ENCODE data around the gene INF2. TPM values are rescaled to one million over a fixed set of nuclear protein-coding genes. Genes with fewer than 3 reads are reported as not detected.

INF2 gene
- total RNA-seq, 4 donors from 2014 or later: 36.7 to 43.6 (median 37.8) TPM

DNA sequence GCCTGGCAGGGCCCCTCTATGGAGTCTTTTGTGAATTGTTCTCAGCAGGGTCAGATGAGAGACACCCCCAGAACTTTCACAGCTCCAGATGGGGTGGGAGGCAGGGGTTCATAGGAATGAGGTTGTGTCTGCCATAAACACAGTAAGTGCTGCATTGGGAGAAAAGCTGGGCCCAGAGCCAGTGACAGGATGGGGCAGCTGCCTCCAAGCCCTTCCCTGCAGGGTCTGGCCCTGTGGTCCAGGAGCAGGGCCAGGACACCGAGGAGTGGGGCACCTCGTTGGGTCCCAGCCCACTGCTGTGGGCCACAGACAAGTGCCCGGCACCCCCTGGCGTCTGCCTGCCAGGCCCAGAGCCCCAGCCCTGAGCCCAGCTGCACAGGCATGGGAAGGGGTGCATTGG lies 13.3 kb downstream of the INF2 start:
- Histone ChIP-seq H3K4me3 (no peak overlapping the region), H3K36me3 (peaks cover 11 to 64% (median 22%) of the 10 kb centered on the region in 3 donors), H3K27me3 (no peaks in the 10 kb centered on the region), H3K27ac (no peak overlapping the region), H3K9me3 (no peaks in the 10 kb centered on the region), H3K4me1 (peaks cover 5 to 45% (median 21%) of the 10 kb centered on the region in 3 donors)
- WGBS, 2 donors: 71% methylated on average over 2 of the region's 4 CpGs; no CpG with 5 or more reads in 1 of the 2 donors
- TF ChIP-seq, protein P1, sequence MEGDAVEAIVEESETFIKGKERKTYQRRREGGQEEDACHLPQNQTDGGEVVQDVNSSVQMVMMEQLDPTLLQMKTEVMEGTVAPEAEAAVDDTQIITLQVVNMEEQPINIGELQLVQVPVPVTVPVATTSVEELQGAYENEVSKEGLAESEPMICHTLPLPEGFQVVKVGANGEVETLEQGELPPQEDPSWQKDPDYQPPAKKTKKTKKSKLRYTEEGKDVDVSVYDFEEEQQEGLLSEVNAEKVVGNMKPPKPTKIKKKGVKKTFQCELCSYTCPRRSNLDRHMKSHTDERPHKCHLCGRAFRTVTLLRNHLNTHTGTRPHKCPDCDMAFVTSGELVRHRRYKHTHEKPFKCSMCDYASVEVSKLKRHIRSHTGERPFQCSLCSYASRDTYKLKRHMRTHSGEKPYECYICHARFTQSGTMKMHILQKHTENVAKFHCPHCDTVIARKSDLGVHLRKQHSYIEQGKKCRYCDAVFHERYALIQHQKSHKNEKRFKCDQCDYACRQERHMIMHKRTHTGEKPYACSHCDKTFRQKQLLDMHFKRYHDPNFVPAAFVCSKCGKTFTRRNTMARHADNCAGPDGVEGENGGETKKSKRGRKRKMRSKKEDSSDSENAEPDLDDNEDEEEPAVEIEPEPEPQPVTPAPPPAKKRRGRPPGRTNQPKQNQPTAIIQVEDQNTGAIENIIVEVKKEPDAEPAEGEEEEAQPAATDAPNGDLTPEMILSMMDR (IDR thresholded peaks at IDR 0.05): no peak
- no peak for TF ChIP-seq POLR2A (IDR thresholded peaks at IDR 0.05)
- DNase-seq: no peak
- intact Hi-C loops (cut with DNase I): loop anchor here (5.0 kb wide), 1 partner anchor 45 kb away; no protein-coding TSS in a partner anchor

- TF ChIP-seq, protein P1 (IDR thresholded peaks at IDR 0.05): no peak
- no peak for TF ChIP-seq POLR2A (IDR thresholded peaks at IDR 0.05)
- whole genome bisulfite sequencing, 2 donors: 92 to 93% methylated on average over 6 of the region's 28 CpGs
- Histone ChIP-seq H3K27me3 (no peaks in the 10 kb centered on the region), H3K36me3 (peaks cover 11 to 64% (median 22%) of the 10 kb centered on the region in 3 donors), H3K4me1 (peaks cover 0 to 45% (median 15%) of the 10 kb centered on the region in 3 donors), H3K4me3 (no peak overlapping the region), H3K27ac (no peak overlapping the region), H3K9me3 (no peaks in the 10 kb centered on the region)
- intact Hi-C loops (cut with DNase I): loop anchor here (5.0 kb wide), 1 partner anchor 46 kb away; no protein-coding TSS in a partner anchor
- no peak for DNase-seq
Observed at GRCh38 chr14:104703269-104703668, 13.9 kb downstream of the INF2 start.

DNA sequence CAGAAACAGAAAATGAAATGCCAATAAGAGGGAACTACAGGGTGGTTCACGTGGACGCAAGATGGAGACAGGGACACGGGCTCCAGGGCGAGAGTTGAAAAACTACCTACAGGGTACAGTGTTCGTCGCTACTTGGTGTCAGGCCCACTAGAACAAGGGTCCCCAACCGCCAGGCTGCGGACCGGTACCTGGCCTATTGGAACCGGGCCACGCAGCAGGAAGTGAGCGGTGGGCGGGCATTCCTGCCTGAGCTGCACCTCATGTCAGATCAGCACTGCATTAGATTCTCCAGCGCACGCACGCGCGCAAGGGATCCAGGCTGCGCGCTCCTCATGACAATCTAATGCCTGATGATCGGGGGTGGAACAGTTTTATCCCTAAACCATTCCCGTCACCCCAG lies 14.8 kb downstream of the INF2 start:
- no peak overlapping the region for H3K4me3 ChIP-seq
- H3K9me3 ChIP-seq: no peaks in the 10 kb centered on the region
- intact Hi-C loops (cut with DNase I): loop anchor here (5.0 kb wide), 1 partner anchor 47 kb away; no protein-coding TSS in a partner anchor
- peaks cover 0 to 45% (median 7%) of the 10 kb centered on the region in 3 donors for H3K4me1 ChIP-seq
- 97 to 98% methylated on average over 13 to 19 of the region's 22 CpGs for WGBS, 2 donors
- H3K27ac ChIP-seq: no peak overlapping the region
- H3K27me3 ChIP-seq: no peaks in the 10 kb centered on the region
- peaks cover 11 to 64% (median 22%) of the 10 kb centered on the region in 3 donors for H3K36me3 ChIP-seq
- TF ChIP-seq, protein P1 (IDR thresholded peaks at IDR 0.05): no peak
- TF ChIP-seq POLR2A (IDR thresholded peaks at IDR 0.05): no peak
- no peak for DNase-seq

GRCh38 chr14:104705340-104706047 lies 16.1 kb downstream of the INF2 start:
- peaks cover 16 to 76% (median 27%) of the 10 kb centered on the region in 3 donors for H3K36me3 ChIP-seq
- H3K27me3 ChIP-seq: no peaks in the 10 kb centered on the region
- H3K9me3 ChIP-seq: no peaks in the 10 kb centered on the region
- intact Hi-C loops (cut with DNase I): no loop called here
- WGBS, 2 donors: 65 to 80% methylated on average over 3 to 7 of the region's 21 CpGs
- no peak overlapping the region for H3K27ac ChIP-seq
- no peak overlapping the region for H3K4me3 ChIP-seq
- no peak for DNase-seq
- H3K4me1 ChIP-seq: peaks cover 0 to 32% (median 0%) of the 10 kb centered on the region in 3 donors
- TF ChIP-seq, protein P1 (IDR thresholded peaks at IDR 0.05): no peak
- no peak for TF ChIP-seq POLR2A (IDR thresholded peaks at IDR 0.05)

Data from esophagus squamous epithelium (tissue), 5 donors.